Activated T-cell treated with anti-CD3 and anti-CD28 coated beads, Interleukin-2, amount 50 U/mL, for 4 hours (primary cell): ENCODE measurements around the gene SLC35F6. TPM values are rescaled to one million over a fixed set of nuclear protein-coding genes. Genes with fewer than 3 reads are reported as not detected.
A peak's percentile ranks its signal among the peaks of the same experiment; 100 is the strongest.
"Not testable (repeated sequence)": the region's sequence is repeated elsewhere in the genome, so short reads cannot be mapped to it uniquely, and the experiment has no call there.

Experiments used
- ATAC-seq, 2 donors: fragments of 200-7000 bp; cut with Tn5 transposase; one replicate each; pipeline ENCODE4 v1.10.0; 2021
- DNase-seq: peaks from one replicate; pipeline ENCODE4 v3.0.0-alpha.2; 2020
- H3K27me3 Mint-ChIP-seq: one replicate; pipeline ENCODE4 v1.8.0; 2021; ENCODE audit warnings: low read depth, mixed read lengths
- H3K36me3 Mint-ChIP-seq: one replicate; pipeline ENCODE4 v1.8.0; 2022; ENCODE audit warnings: mixed read lengths; ENCODE audit not compliant: insufficient read depth
- H3K4me1 Mint-ChIP-seq: one replicate; pipeline ENCODE4 v1.8.0; 2021; ENCODE audit warnings: low read depth, mixed read lengths
- H3K4me3 Mint-ChIP-seq: one replicate; pipeline ENCODE4 v1.8.0; 2021; ENCODE audit warnings: mild to moderate bottlenecking, moderate library complexity, mixed read lengths
- H3K9me3 Mint-ChIP-seq: one replicate; pipeline ENCODE4 v1.8.0; 2021; ENCODE audit warnings: mixed read lengths
- total RNA-seq, 3 donors: library from RNA; stranded (reverse); gene quantifications; one replicate each; pipeline ENCODE4 v1.2.1, GENCODE V29; 2021

Gene SLC35F6
- total RNA-seq, 3 donors from 2014 or later, result 9.2 to 12.5 (median 11.6) TPM

- Mint-ChIP-seq H3K4me1 (peaks cover 14% of the 10 kb centered on the region), H3K27me3 (peaks cover 2% of the 10 kb centered on the region), H3K36me3 (no peaks in the 10 kb centered on the region), H3K4me3 (no peak overlapping the region), H3K9me3 (no peaks in the 10 kb centered on the region)
- DNase-seq (no peak), ATAC-seq (no peak)
Observed at GRCh38 chr2:26805241-26805676, 41.2 kb downstream of the SLC35F6 start.

- H3K36me3 Mint-ChIP-seq, result no peaks in the 10 kb centered on the region
- H3K27me3 Mint-ChIP-seq, result peaks cover 2% of the 10 kb centered on the region
- H3K4me3 Mint-ChIP-seq, result no peak overlapping the region
Observed at GRCh38 chr2:26807788-26808460, 43.8 kb downstream of the SLC35F6 start.

GRCh38 chr2:26809211-26809610, 45.1 kb downstream of the SLC35F6 start:
- peaks cover 23% of the 10 kb centered on the region for H3K4me1 Mint-ChIP-seq

More at GRCh38 chr2:26807788-26808460, 43.8 kb downstream of the SLC35F6 start:
- DNase-seq (no peak), ATAC-seq (no peak)
- Mint-ChIP-seq H3K4me1 (peaks cover 23% of the 10 kb centered on the region), H3K9me3 (no peaks in the 10 kb centered on the region)

GRCh38 chr2:26809876-26810577, 45.9 kb downstream of the SLC35F6 start:
- Mint-ChIP-seq H3K4me3 (peak overlapping the region; percentile 35), H3K27me3 (peaks cover 12% of the 10 kb centered on the region), H3K4me1 (peaks cover 23% of the 10 kb centered on the region), H3K9me3 (no peaks in the 10 kb centered on the region), H3K36me3 (no peaks in the 10 kb centered on the region)
- no peak for DNase-seq
- ATAC-seq, result peak; percentile 15 to 51

More at GRCh38 chr2:26809211-26809610, 45.1 kb downstream of the SLC35F6 start:
- Mint-ChIP-seq H3K36me3 (no peaks in the 10 kb centered on the region), H3K9me3 (no peaks in the 10 kb centered on the region), H3K4me3 (no peak overlapping the region), H3K27me3 (peaks cover 9% of the 10 kb centered on the region)
- no peak for DNase-seq
- peak; percentile 51 to 53 for ATAC-seq

GRCh38 chr2:26811261-26811660, 47.2 kb downstream of the SLC35F6 start:
- H3K36me3 Mint-ChIP-seq, result no peaks in the 10 kb centered on the region
- ATAC-seq, result no peak

GRCh38 chr2:26811791-26812694, 48.0 kb downstream of the SLC35F6 start:
- H3K4me3 Mint-ChIP-seq, result no peak overlapping the region
- no peak for DNase-seq

More at GRCh38 chr2:26811261-26811660, 47.2 kb downstream of the SLC35F6 start:
- Mint-ChIP-seq H3K27me3 (peaks cover 20% of the 10 kb centered on the region), H3K4me3 (no peak overlapping the region), H3K9me3 (no peaks in the 10 kb centered on the region), H3K4me1 (peaks cover 24% of the 10 kb centered on the region)
- DNase-seq, result no peak

GRCh38 chr2:26812731-26813130, 48.6 kb downstream of the SLC35F6 start:
- Mint-ChIP-seq H3K4me1 (peaks cover 24% of the 10 kb centered on the region), H3K27me3 (peaks cover 29% of the 10 kb centered on the region), H3K36me3 (no peaks in the 10 kb centered on the region)

More at GRCh38 chr2:26811791-26812694, 48.0 kb downstream of the SLC35F6 start:
- Mint-ChIP-seq H3K36me3 (no peaks in the 10 kb centered on the region), H3K9me3 (no peaks in the 10 kb centered on the region), H3K27me3 (peaks cover 26% of the 10 kb centered on the region), H3K4me1 (peaks cover 24% of the 10 kb centered on the region)
- ATAC-seq, result no peak

GRCh38 chr2:26814072-26814765, 50.1 kb downstream of the SLC35F6 start:
- not testable (repeated sequence) for H3K36me3 Mint-ChIP-seq, ATAC-seq, DNase-seq, H3K9me3 Mint-ChIP-seq, H3K4me3 Mint-ChIP-seq
- peaks cover 17% of the 10 kb centered on the region for H3K4me1 Mint-ChIP-seq
- H3K27me3 Mint-ChIP-seq, result peaks cover 34% of the 10 kb centered on the region

More at GRCh38 chr2:26812731-26813130, 48.6 kb downstream of the SLC35F6 start:
- ATAC-seq, result no peak
- no peak for DNase-seq
- Mint-ChIP-seq H3K4me3 (no peak overlapping the region), H3K9me3 (no peaks in the 10 kb centered on the region)

GRCh38 chr2:26816893-26817292, 52.8 kb downstream of the SLC35F6 start:
- Mint-ChIP-seq H3K4me1 (peaks cover 1% of the 10 kb centered on the region), H3K4me3 (no peak overlapping the region), H3K27me3 (peaks cover 37% of the 10 kb centered on the region), H3K9me3 (no peaks in the 10 kb centered on the region), H3K36me3 (no peaks in the 10 kb centered on the region)
- DNase-seq (no peak), ATAC-seq (no peak)

- Mint-ChIP-seq H3K4me1 (peaks cover 1% of the 10 kb centered on the region), H3K36me3 (no peaks in the 10 kb centered on the region), H3K4me3 (no peak overlapping the region), H3K9me3 (no peaks in the 10 kb centered on the region), H3K27me3 (peaks cover 37% of the 10 kb centered on the region)
- DNase-seq (no peak), ATAC-seq (no peak)
Observed at GRCh38 chr2:26818255-26818654, 54.2 kb downstream of the SLC35F6 start.

GRCh38 chr2:26818972-26819371, 54.9 kb downstream of the SLC35F6 start:
- Mint-ChIP-seq H3K4me1 (peaks cover 1% of the 10 kb centered on the region), H3K4me3 (no peak overlapping the region), H3K36me3 (no peaks in the 10 kb centered on the region), H3K9me3 (no peaks in the 10 kb centered on the region), H3K27me3 (peaks cover 30% of the 10 kb centered on the region)
- ATAC-seq, result no peak
- DNase-seq, result no peak

GRCh38 chr2:26820932-26821331, 56.8 kb downstream of the SLC35F6 start:
- H3K4me1 Mint-ChIP-seq, result no peaks in the 10 kb centered on the region
- H3K27me3 Mint-ChIP-seq, result peaks cover 22% of the 10 kb centered on the region

GRCh38 chr2:26822877-26823276, 58.8 kb downstream of the SLC35F6 start:
- no peaks in the 10 kb centered on the region for H3K4me1 Mint-ChIP-seq
- ATAC-seq (no peak), DNase-seq (no peak)
- H3K9me3 Mint-ChIP-seq, result no peaks in the 10 kb centered on the region
- H3K27me3 Mint-ChIP-seq, result peaks cover 17% of the 10 kb centered on the region
- no peaks in the 10 kb centered on the region for H3K36me3 Mint-ChIP-seq
- no peak overlapping the region for H3K4me3 Mint-ChIP-seq

More at GRCh38 chr2:26820932-26821331, 56.8 kb downstream of the SLC35F6 start:
- no peaks in the 10 kb centered on the region for H3K9me3 Mint-ChIP-seq
- H3K36me3 Mint-ChIP-seq, result no peaks in the 10 kb centered on the region
- no peak overlapping the region for H3K4me3 Mint-ChIP-seq
- DNase-seq, result no peak
- no peak for ATAC-seq
